Testis (tissue), 5 donors: ENCODE measurements around the gene TUBGCP5. TPM values are rescaled to one million over a fixed set of nuclear protein-coding genes. Genes with fewer than 3 reads are reported as not detected.
A peak's percentile ranks its signal among the peaks of the same experiment; 100 is the strongest.
"Not testable (repeated sequence)": the region's sequence is repeated elsewhere in the genome, so short reads cannot be mapped to it uniquely, and the experiment has no call there.

Source experiments
- DNase-seq: peaks from one replicate; pipeline ENCODE4 v3.0.0-alpha.2; 2019
- H3K27ac ChIP-seq, 2 donors: fragments of 200-600 bp; sonication (generic); one replicate each; pipeline ENCODE4 v1.5.1; 2019
- H3K27me3 ChIP-seq: fragments of 200-600 bp; sonication (generic); one replicate; pipeline ENCODE4 v1.5.1; 2019
- H3K36me3 ChIP-seq: fragments of 200-600 bp; sonication (generic); one replicate; pipeline ENCODE4 v1.5.1; 2017; ENCODE audit warnings: low read depth; ENCODE audit errors: missing control alignments
- H3K4me1 ChIP-seq: fragments of 200-600 bp; sonication (generic); one replicate; pipeline ENCODE4 v1.5.1; 2019
- H3K4me3 ChIP-seq, 2 donors: fragments of 200-600 bp; sonication (generic); one replicate each; pipeline ENCODE4 v1.5.1; 2017 to 2019
- H3K9me3 ChIP-seq: fragments of 200-600 bp; sonication (generic); one replicate; pipeline ENCODE4 v1.5.1; 2017
- POLR2A ChIP-seq: fragments of 450-650 bp; IDR thresholded peaks from one replicate; pipeline ENCODE4 v1.6.1; 2017; ENCODE audit warnings: antibody characterized with exemption, mild to moderate bottlenecking, moderate library complexity
- WGBS, 2 donors: methylation state at CpG; one replicate each; pipeline ENCODE4 v1.1.5; 2018; 5-methylcytosine and 5-hydroxymethylcytosine counted together
- intact Hi-C: fragments of 100-400 bp; cut with DNase I; formaldehyde crosslinking; loops from one replicate; pipeline ENCODE4 v1.15.1; 2023; ENCODE audit warnings: low total_unique reads
- long read RNA-seq, 2 donors: transcript quantifications; one replicate each; lab custom pipeline, GENCODE V29; 2026
- polyA plus RNA-seq: library from polyadenylated mRNA; stranded (reverse); fragments of 350-450 nt; fragmentation: Illumina TruSeq; extraction: RNeasy Lipid Tissue Mini Kit (QIAGEN cat#74804); gene quantifications from one replicate; pipeline ENCODE4 v1.2.3, GENCODE V29; 2014; ENCODE audit warnings: low read depth, low replicate concordance; ENCODE audit not compliant: insufficient read depth
- total RNA-seq, 2 donors: library from RNA; depleted of rRNA; stranded (reverse); fragments of >200 nt; gene quantifications; one replicate each; pipeline ENCODE4 v1.2.3, GENCODE V29; 2016
- TF ChIP-seq, protein P1 (sequence below), 3 experiments: fragments of 450-650 bp in 2 of 3; fragments of 200-600 bp in 1 of 3; sonication (generic) in 1 of 3; IDR thresholded peaks; one replicate each; pipeline ENCODE4 v1.5.1; 2016 to 2019; ENCODE audit warnings: antibody characterized with exemption in 3 of 3, mild to moderate bottlenecking in 2 of 3, moderate library complexity in 1 of 3

The TUBGCP5 gene
- total RNA-seq, result 10 to 100 TPM; 45.8 to 55.1 TPM
- 28.6 TPM for polyA plus RNA-seq
- long read RNA-seq, donor 1, result 0 reads
- long read RNA-seq, donor 2, partial matches to known transcripts, result 0 of 2 reads
- long read RNA-seq, donor 2, other reads (novel, unspliced or antisense), result 0 of 2 reads

DNA sequence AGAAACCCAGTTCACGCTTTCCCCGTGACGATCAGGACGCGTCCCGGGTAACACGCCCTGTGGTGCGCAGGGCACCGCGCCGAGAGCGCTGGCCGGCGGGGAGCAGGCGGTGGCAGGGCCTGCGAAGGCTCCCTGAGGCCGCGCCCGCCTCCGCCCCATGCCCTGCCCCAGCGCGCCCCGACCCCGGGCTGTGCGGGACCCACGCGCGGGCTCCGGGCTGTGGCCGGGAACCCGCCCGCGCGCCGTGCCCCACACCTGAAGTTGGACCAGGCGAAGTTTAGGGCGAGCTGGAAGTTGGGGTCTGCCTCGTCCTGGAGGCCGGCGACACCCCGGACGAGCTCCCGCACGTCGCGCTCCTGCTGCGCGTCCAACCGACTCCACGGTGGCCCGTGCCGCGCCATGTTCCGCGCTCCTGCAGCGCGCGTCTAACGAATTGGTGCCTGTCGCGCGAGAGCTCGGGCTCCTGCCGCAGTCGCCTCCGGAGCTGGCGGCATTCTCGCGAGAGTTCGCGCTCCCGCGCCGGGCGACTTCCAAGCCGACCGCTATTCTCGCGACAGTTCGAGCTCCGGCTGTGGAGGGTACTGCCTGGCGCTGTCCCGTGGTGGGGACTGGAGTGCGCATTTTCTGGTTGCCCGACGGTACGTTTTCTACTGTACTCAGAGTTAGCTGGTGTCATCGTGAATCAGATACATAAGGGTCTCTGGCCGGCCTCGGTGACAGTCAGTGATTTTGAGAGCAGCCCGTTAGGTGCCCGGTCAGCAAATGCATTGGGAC is at the start of gene TUBGCP5:
TSS of gene TUBGCP5 (minus strand) at position 427 of the 774 bp plus-strand sequence. CDS start at position 401, 26 bp downstream.
- no peaks in the 10 kb centered on the region for H3K27me3 ChIP-seq
- H3K36me3 ChIP-seq, result no peaks in the 10 kb centered on the region
- H3K9me3 ChIP-seq, result no peaks in the 10 kb centered on the region
- TF ChIP-seq POLR2A, result peak; percentile 20
- TF ChIP-seq, protein P1, sequence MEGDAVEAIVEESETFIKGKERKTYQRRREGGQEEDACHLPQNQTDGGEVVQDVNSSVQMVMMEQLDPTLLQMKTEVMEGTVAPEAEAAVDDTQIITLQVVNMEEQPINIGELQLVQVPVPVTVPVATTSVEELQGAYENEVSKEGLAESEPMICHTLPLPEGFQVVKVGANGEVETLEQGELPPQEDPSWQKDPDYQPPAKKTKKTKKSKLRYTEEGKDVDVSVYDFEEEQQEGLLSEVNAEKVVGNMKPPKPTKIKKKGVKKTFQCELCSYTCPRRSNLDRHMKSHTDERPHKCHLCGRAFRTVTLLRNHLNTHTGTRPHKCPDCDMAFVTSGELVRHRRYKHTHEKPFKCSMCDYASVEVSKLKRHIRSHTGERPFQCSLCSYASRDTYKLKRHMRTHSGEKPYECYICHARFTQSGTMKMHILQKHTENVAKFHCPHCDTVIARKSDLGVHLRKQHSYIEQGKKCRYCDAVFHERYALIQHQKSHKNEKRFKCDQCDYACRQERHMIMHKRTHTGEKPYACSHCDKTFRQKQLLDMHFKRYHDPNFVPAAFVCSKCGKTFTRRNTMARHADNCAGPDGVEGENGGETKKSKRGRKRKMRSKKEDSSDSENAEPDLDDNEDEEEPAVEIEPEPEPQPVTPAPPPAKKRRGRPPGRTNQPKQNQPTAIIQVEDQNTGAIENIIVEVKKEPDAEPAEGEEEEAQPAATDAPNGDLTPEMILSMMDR (IDR thresholded peaks at IDR 0.05), result peak; percentile 21 to 86 (median 67)
- peak; percentile 98 for DNase-seq
- peak within 1 kb of the TSS; percentile 50 to 82 for H3K27ac ChIP-seq
- peak within 1 kb of the TSS; percentile 80 to 95 for H3K4me3 ChIP-seq
- WGBS, 2 donors, result 0% methylated on average over 42 to 50 of the region's 92 CpGs
- intact Hi-C loops, result no loop called here
- H3K4me1 ChIP-seq, result peaks cover 7% of the 10 kb centered on the region

GRCh38 chr15:23083115-23083514 is 43.7 kb upstream of the TUBGCP5 start:
- Histone ChIP-seq H3K4me3 (no peak overlapping the region), H3K4me1 (no peaks in the 10 kb centered on the region), H3K36me3 (no peaks in the 10 kb centered on the region), H3K27me3 (no peaks in the 10 kb centered on the region), H3K27ac (no peak overlapping the region), H3K9me3 (no peaks in the 10 kb centered on the region)
- DNase-seq, result no peak
- TF ChIP-seq POLR2A, result no peak
- TF ChIP-seq, protein P1 (IDR thresholded peaks at IDR 0.05), result no peak
- WGBS, 2 donors, result 83 to 91% methylated on average over 1 of the region's 1 CpG
- intact Hi-C loops, result no loop called here

DNA sequence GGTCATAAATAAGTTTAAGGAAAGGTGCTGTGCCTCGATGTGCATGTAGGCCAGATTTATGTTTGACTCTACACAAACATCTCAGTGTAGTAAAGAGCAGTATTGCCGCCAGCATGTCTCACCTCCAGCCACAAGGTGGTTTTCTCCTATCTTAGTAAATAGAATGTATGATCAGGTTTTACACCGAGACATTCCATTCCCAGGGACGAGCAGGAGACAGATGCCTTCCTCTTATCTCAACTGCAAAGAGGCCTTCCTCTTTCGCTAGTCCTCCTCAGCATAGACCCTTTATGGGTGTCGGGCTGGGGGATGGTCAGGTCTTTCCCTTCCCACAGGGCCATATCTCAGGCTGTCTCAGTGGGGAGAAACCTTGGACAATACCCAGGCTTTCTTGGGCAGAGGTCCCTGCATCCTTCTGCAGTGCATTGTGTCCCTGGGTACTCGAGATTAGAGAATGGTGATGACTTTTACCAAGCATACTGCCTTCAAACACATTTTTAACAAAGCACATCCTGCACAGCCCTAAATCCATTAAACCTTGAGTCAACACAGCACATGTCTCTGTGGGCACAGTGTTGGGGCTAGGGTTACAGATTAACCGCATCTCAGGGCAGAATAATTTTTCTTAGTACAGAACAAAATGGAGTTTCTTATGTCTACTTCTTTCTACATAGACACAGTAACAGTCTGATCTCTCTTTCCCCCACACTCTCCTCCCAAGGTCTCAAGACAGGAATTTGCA is 42.8 kb upstream of the TUBGCP5 start:
- H3K4me3 ChIP-seq, H3K4me1 ChIP-seq, DNase-seq, H3K27ac ChIP-seq, H3K27me3 ChIP-seq, H3K36me3 ChIP-seq, intact Hi-C loops, H3K9me3 ChIP-seq: not testable (repeated sequence)
- WGBS, 2 donors, result 59 to 74% methylated on average over 8 of the region's 8 CpGs

- TF ChIP-seq, protein P1 (IDR thresholded peaks at IDR 0.05), result no peak
- no peak for TF ChIP-seq POLR2A
- 70 to 71% methylated on average over 3 of the region's 3 CpGs for WGBS, 2 donors
- Histone ChIP-seq H3K9me3 (no peaks in the 10 kb centered on the region), H3K4me3 (no peak overlapping the region), H3K36me3 (no peaks in the 10 kb centered on the region), H3K27me3 (no peaks in the 10 kb centered on the region), H3K27ac (no peak overlapping the region), H3K4me1 (no peaks in the 10 kb centered on the region)
- intact Hi-C loops, result no loop called here
- no peak for DNase-seq
Observed at GRCh38 chr15:23081271-23081670, 41.9 kb upstream of the TUBGCP5 start.

DNA sequence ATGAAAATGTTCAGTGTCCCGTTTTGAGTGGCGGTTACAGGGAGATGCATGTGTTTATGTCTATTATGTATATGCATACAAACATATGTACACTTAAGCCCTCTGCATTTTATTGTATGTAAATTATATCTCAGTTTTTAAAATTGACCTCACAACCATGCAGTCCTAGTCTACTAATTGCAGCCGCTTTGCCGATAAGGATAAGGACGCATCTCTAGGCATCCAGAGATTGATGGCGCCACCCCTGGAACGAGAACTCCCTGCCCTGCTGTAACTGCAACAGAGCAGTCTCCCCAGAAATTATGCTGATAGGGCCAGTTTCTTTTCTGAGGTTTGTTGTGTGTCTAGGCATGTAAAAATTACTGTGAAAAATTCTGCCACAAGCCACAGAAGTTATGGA is 40.4 kb upstream of the TUBGCP5 start:
- DNase-seq, result no peak
- H3K27ac ChIP-seq, result no peak overlapping the region
- 56 to 59% methylated on average over 7 of the region's 7 CpGs for WGBS, 2 donors
- no peaks in the 10 kb centered on the region for H3K27me3 ChIP-seq
- TF ChIP-seq POLR2A, result no peak
- TF ChIP-seq, protein P1 (IDR thresholded peaks at IDR 0.05), result no peak
- no peak overlapping the region for H3K4me3 ChIP-seq
- no peaks in the 10 kb centered on the region for H3K4me1 ChIP-seq
- intact Hi-C loops, result no loop called here
- no peaks in the 10 kb centered on the region for H3K9me3 ChIP-seq
- H3K36me3 ChIP-seq, result no peaks in the 10 kb centered on the region
